ENCODE measurements around the gene CHN2. TPM values are rescaled to one million over a fixed set of nuclear protein-coding genes. Genes with fewer than 3 reads are reported as not detected.

CHN2 gene
- polyA plus RNA-seq, 2 of the 4 experiments (the other 2 are of a cell fraction): 0.06 TPM; not detected in 1

Other genes with a start within 250 kb of the CHN2 start
- gene TRIL, start 236.4 kb upstream of the CHN2 start, polyA plus RNA-seq (2011; rRNA removed): not detected in 2 replicates
- gene TRIL, start 236.4 kb upstream of the CHN2 start, polyA plus RNA-seq (2017; fragmentation: RNase III; extraction: RNeasy Plus Mini Kit Qiagen cat#74134 plus additional on column Dnase treatment): not detected in 3 replicates
- not detected in 2 replicates for gene CPVL, start 48.2 kb upstream of the CHN2 start, polyA plus RNA-seq (2011; rRNA removed)
- gene CPVL, start 48.2 kb upstream of the CHN2 start, polyA plus RNA-seq (2017; fragmentation: RNase III; extraction: RNeasy Plus Mini Kit Qiagen cat#74134 plus additional on column Dnase treatment): 0.05 to 0.17 TPM (median 0.15 TPM) in 3 replicates

All from A549 (cell line).